LNCAP (cell line): ENCODE measurements around the gene EID3.

Experiments used
- CTCF ChIP-seq: fragments of 450-650 bp; IDR thresholded peaks from 2 replicates; pipeline ENCODE4 v1.5.1; 2017; ENCODE audit warnings: mild to moderate bottlenecking

The EID3 gene

GRCh38 chr12:104274811-104275210 lies 28.7 kb upstream of the EID3 start:
- no peak for TF ChIP-seq CTCF

DNA sequence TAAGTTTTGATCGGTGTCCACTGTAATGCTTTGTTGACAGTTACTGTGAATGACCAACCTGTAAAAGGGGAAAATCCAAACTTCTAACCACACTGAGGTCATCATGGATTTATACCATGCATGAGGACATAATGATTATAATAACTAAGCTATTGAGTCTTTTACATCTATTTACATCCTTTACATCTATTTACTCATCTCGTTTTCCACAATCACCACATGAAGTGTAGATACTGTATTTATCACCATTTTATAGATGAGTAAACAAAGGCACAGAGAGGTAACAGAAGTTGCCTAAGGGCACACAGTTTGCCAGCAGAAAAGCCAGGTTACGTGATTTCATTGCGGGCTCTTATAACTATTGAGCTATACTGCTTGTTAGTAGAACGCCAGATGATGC lies 27.9 kb upstream of the EID3 start:
- no peak for TF ChIP-seq CTCF

GRCh38 chr12:104276273-104277131 lies 27.0 kb upstream of the EID3 start:
- no peak for TF ChIP-seq CTCF

DNA sequence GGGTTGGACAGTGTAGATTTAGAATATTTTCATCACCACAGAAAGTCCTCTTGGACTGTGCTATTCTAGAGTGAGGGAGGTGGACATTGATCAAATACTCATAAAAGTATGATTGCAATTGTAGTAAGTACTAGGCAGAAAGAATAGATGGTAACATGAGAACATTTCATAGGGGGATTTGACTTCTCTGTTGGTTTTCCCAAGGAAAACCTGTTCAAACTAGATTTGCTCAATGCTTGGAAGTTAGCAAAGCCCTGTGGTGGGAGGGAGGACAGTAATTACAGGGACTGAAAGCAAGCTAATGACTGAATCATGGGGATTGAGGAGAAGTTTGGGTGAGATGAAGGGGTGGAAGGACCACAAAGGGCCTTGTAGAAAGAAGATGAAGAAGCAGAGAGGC lies 24.4 kb upstream of the EID3 start:
- no peak for TF ChIP-seq CTCF

DNA sequence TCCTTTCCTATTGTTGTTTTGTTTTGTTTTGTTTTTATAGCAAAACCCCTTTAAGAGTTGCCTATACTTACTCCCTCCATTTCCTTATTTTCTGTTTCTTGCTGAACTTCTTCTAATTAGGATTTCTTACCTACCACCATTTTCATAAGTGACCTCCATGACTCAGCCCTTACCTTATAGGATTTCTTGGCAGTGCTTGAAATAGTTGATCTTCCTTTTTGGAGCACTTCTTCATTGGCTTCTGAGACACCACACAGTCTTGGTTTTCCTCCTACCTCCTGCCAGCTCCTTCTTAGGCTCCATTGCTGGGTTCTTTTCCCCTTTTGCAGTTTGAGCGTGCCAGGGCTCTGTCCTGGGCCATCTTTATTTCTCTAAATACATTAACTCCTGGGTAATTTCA lies 23.4 kb upstream of the EID3 start:
- no peak for TF ChIP-seq CTCF

GRCh38 chr12:104280717-104281458 lies 22.7 kb upstream of the EID3 start:
- TF ChIP-seq CTCF: no peak

DNA sequence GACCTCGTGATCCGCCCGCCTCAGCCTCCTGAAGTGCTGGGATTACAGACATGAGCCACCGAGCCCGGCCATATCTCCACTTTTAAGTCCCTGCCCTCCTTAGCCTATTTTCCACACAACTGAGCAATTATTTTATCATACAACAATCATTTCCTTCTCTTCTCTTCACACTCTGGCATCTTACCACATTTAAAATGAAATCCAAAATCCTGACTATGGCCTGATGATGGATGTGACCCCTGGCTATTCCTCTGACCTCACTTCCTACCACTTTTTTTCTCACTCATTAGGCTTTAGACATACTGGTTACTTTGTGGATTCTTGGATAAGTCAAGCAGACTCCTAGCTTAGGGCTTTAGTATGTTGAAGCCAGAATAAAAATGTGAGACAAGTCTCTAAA lies 21.9 kb upstream of the EID3 start:
- TF ChIP-seq CTCF: no peak
